NCI-H1417 treated with DMSO at 0.1 percent for 48 hours (cell line): Measurements from ENCODE around the gene LYPD8.
"Not testable (repeated sequence)": the region's sequence is repeated elsewhere in the genome, so short reads cannot be mapped to it uniquely, and the experiment has no call there.

Experiments used
- DNase-seq: peaks from one replicate; lab custom pipeline; 2025; lab: John Stamatoyannopoulos, UW

LYPD8 gene, protein sequence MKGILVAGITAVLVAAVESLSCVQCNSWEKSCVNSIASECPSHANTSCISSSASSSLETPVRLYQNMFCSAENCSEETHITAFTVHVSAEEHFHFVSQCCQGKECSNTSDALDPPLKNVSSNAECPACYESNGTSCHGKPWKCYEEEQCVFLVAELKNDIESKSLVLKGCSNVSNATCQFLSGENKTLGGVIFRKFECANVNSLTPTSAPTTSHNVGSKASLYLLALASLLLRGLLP

DNA sequence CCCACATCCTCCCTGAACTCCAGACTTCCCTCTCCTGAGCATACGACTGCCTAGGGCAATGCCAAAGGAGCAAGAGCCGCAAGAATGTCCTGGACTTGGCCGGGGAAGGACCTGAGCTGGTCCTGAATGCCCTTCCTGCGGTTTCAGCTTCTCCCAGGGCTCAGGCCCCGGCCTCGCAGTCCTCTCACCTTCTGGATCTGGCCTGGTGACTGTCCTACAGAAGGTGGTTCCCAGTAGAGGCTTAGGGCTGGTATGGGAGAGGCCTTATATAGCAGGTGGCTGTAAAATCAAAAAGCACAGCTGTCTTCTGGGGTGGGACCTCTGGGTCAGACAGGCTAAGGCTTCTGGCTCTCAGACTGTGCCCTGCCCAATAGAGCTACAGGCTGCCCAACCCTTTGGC is at the start of gene LYPD8:
LYPD8 (minus strand) TSS at position 243 of the 400 bp plus-strand sequence. CDS start 4,678 bp downstream, outside the sequence.
- DNase-seq, result no peak

DNA sequence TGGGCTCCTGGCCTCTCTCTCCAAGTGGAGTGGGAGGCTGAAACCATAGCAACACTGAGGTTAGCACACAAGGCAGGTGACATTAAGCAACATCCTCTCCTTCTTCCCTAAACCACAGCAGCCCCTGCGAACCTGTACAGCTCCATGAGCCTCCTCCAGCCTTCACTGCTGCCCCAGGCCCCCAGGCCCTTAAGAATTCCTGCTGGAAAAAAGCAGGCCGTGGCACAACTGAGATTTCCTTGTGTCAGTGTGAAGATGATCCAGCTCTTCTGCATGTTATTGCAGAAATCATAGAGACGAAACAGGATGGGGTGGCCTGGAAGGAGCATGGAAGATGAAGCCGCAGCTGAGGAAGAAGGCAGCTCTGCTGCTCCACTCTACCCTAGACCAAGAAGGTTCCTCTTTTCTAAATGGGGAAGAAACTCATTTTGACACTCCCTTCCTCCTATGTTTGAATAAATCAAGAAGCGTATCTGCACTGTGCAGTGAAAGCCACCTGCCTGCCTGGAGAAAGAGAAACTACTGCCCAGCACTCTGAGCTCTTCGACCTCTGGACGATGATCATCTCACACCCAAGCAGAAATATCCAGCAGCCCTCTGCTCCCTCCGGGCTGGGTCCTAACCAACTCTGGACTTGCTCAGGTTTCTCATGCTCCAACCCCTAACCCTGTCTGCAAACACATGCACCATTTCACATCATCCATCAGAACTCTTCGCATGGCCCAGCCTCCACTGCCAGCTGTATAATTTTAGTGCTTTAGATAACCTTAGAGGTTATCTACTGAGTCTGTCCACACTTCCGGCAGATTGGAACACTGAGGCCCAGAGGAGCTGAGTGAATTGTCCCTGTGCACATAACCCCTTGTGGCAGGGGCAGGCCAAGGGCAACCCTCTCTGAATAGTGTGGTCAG is 49.5 kb upstream of the LYPD8 start:
- no peak for DNase-seq

DNA sequence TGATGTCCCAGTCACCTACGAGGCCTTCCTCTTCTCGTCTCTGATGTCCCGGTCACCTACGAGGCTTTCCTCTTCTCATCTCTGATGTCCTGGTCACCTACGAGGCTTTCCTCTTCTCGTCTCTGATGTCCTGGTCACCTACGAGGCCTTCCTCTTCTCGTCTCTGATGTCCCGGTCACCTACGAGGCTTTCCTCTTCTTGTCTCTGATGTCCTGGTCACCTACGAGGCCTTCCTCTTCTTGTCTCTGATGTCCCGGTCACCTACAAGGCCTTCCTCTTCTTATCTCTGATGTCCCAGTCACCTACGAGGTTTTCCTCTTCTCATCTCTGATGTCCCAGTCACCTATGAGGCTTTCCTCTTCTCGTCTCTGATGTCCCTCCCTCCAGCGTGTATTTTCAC is 47.9 kb upstream of the LYPD8 start:
- not testable (repeated sequence) for DNase-seq

DNA sequence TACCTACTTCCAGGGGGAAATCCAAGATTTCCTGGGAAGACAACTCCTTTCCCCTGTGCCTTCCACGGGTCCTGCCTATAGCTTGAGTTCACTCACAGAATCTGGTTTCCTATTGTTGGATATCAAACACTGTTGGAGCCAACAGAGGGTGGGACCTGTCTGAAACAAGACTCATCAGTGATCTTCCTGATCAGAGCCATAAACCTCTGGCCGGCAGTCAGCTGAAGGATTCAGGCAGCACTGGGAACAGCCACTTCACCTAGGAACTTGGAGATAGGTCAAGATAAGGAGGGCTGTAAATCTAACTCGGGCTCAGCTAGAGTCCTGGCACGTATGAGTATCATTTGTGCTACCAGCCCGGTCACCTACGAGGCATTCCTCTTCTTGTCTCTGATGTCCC is 46.9 kb upstream of the LYPD8 start:
- no peak for DNase-seq

DNA sequence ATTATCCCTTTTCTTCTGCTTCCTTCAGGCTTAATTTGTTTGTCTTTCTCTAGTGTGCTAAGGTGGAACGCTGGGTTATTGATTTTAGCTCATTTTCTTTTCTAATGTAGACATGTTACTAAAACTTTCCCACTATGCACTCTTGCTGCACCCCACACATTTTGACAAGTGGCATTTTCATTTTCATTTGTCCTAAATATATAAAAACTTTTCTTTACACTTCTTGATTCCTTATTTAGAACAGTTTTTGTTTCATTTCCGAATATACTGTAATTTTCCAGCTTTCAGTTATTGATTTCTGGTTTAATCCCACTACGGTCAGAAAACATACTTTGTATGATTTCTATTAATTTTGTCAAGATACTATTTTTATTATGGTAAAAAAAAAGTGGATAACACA is 44.9 kb upstream of the LYPD8 start:
- no peak for DNase-seq

DNA sequence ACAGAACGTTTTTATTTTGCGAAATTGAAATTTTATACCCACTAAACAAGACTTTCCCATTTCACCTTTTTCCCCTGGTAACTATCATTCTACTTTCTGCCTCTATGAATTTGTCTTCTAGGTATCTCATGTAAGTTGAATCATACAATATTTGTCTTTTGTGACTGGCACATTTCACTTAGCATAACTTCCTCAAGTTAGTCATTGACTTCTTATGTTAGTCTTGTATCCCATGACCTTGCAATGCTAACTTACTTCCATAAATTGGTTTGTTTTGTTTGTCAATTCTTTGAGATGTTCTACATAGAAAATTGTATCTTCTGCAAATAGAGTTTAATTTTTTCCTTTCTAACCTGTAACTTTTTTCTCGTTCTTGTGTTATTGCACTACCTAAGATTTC is 43.2 kb upstream of the LYPD8 start:
- no peak for DNase-seq

DNA sequence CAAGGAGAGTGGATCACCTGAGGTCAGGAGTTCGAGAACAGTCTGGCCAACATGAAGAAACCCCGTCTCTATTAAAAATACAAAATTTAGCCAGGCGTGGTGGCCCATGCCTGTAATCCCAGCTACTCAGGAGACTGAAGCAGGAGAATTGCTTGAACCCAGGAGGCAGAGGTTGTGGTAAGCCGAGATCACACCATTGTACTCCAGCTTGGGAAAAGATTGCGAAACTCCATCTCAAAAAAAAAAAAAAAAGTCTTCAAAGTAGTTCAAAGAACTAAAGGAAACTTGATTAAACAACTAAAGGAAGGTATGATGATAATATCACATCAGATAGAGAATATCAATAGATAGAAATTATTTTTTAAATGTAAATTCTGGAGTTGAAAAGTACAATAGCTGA is 39.1 kb upstream of the LYPD8 start:
- not testable (repeated sequence) for DNase-seq

DNA sequence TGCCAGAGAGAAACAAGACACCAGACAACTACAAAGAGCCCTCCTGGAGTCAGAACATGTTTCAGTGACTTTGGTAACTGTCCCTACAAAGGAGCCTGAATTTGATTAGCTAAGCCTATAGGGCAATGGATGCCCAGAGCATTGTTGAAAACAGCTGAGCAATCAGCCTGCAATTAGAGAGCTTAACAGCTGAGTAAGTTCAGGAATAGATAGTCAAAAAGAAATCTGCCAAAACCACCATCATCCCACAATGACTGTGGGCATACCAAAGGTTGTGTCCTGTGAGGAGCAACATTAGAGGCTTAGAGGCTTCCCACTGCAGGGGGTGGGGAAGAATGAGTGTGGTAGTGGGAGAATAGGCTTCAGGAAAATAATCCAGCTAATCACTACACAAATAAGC is 38.0 kb upstream of the LYPD8 start:
- DNase-seq, result no peak

DNA sequence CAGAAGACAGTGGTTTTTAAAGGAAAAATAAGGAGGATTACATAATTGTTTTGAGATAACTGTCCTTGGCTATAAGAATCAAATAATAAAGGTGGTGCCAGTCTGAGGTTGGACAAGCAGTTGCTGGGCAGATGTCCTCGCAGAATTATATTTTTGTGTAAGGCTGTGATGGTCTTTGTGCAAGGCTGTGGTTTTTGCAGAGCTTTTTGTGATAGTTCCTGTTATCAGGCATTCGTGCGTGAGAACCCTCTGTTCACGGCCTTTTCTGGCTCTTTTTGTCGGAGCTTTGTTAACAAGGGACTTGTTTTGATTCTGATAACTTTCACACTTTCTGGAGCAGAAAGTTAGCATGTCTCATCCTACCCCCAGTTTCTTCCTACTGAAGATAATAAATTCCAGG is 36.8 kb upstream of the LYPD8 start:
- DNase-seq, result no peak

DNA sequence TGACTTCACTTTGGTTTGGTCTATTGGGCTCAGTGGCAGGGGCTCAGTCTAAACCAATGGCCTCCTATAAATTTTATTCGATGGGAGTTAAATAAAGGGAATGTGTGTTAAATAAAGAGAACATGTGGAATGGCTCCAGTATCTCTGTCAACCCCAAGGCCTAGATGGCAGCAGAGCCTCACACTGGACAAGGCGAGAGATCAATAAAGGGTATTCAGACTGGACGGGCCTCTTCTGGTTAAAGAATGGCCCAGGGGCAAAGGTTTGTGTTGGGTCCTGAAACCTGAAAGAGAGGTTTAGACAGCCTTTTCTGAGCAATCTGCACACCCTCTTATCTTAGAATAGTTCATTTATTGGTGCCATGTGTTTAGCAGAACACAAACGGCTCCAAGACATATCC is 35.5 kb upstream of the LYPD8 start:
- no peak for DNase-seq

DNA sequence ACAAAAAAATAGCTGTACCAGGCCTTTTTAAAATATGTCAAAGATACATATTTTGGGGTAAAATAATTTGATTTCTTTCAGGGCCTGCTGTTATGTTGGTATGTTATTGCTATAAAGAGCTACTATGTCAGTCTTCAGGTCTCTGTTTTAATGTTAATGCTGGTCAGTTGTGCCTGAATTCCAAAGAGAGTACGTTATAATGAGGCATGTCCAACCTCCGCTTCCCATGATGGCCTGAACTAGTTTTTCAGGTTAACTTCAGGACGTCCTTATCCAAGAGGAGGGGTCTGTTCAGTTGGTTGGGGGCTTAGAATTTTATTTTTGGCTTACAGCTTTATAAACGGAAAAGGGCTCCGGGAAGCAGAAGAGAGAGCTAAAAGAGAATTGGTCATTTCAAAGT is 34.9 kb upstream of the LYPD8 start:
- DNase-seq, result no peak

DNA sequence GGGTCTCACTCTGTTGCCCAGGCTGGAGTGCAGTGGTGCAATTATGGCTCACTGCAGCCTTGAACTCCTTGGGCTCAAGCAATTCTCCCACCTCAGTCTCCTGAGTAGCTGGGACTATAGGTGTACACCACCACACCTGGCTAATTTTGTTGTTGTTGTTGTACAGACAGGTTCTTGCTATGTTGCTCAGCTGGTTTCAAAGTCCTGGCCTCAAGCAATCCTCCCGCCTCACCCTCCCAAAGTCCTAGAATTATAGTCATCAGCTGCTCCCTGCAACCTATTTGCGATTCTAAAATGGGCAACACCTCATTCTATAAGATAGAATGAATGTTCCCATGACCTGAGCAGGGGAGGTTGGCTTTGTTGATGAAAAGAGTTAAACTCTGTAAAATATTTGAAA is 33.8 kb upstream of the LYPD8 start:
- DNase-seq, result not testable (repeated sequence)

DNA sequence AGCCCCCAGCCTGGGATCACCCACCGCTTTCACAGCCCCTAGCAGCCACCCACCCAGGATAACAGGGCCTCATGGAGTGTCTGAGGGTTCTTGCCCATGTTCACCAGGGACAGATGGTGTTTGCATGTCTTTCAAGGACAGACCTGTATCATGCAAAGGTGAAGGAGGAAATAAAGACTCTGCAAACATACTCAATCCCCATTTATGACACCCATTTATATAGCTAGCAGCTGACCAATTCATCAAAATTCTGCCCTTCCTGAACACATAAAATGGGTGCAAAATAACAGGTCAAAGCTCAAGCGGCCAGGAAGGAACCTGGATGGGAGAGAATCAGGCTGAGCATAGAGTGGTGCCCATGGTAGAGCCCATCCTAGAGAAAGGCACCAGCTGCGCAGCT is 32.8 kb upstream of the LYPD8 start:
- no peak for DNase-seq

DNA sequence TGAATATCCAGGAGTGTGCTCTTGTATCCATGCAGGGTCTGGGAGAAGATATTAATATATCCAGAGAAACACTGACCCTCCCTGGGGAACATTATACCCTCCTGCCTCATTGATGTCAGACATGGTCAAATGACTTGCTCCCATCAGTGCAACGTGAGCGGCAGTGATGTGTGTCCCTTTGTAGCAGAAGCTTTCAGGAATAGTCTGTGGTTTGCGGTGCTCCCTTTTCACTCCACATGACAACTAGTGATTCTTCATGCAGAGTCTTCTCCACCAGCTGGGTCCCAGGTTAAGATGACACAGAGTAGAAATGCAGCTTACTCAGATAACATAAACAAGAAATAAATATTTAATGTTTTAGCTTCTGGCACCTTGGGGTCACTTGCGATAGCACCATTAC is 31.9 kb upstream of the LYPD8 start:
- DNase-seq, result no peak

DNA sequence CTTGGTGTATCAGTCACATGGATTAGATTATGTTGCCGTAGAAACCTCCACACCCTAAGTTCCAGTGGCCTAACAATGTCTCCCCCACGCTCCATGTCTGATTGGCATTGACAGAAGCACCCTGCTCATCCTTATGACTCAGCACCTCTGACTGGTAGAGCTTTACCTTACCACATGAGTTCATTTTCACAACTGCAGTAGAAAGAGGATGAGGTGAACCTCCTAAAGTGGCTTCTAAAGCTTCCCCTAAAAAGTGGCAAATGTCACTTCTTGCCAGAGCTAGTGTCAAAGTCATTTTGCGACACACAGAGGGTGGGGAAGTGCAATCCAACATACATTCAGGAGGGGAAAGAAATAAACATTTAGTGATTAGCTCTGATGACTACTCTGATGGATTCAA is 30.6 kb upstream of the LYPD8 start:
- DNase-seq, result no peak

DNA sequence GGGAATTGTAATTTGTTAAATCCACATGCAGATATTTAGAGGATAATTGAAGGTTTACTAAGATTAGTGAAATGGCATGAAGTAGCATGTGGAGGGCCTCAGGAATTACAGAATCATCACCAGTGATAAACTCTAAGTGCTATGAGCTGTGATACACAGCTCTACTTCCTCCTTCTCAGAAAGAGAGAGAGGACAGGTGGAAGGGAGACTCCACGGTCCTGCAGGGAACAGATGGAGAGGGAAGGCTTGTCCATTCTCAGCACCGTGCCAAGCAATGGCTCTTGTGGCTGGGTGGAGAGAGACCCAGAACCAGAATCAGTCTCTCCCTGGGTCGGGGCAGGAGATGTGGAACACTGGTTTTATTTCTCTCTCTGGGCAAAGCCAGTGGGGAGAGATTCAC is 27.8 kb upstream of the LYPD8 start:
- DNase-seq, result no peak

DNA sequence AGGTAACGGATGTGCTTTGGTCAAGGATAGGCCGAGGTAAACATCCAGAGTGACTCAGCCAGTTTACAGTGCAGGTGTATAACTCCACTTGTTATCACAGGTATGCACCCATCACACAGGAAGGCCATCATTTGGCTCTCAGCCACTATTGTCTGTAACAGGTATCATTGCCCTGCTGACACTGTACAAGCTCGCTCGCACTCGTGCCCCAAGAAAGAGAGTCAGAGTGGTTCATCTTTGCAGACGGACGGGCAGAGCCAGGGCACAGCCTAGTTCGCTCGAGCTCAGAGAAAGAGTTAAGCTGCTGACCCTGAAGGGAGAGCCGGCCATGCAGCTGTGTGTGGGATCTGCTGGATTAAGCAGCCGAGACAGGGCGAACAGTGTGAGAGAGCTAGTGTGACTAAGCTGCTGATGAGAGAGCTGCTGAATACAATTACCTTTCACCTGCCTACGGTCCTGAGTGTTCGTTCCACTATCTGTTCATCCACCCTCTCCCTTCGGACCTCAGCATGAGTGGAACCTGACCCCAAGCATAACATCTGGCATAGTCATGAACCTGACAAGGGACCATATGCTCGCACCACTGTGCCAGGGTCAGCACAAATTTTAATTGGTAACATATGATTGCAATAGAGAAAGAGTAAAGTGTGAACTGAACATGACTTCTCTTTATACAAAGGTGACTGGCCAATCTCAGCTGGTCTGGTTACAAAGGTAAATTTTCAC is 27.0 kb upstream of the LYPD8 start:
- no peak for DNase-seq

DNA sequence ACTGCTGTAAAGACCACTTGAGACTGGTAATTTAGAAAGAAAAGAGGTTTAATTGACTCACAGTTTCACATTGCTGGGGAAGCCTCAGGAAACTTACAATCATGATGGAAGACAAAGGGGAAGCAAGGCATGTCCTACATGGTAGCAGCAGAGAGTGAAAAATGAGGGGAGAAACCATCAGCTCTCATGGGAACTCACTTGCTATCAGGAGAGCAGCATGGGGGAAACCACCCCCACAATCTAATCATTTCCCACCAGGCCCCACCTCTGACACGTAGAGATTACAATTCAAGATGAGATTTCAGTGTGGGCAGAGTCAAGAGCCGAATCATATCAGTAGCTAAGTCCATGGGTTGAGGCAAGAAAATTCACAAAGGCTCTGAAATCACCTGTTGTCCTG is 23.8 kb upstream of the LYPD8 start:
- DNase-seq, result no peak

DNA sequence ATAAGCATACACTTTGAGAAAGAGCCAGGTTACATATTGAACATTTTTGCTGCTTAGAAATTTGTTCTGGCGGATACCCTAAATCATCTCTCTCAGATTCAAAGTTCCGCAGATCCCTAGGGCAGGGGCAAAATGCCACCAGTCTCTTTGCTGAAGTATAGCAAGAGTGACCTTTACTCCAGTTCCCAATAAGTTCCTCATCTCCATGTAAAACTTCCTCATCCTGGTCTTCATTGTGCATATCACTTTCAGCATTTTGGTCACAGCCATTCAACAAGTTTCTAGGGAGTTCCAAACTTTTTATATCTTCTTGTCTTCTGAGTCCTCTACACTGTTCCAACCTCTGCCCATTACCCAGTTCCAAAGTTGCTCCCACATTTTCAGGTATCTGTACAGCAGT is 23.3 kb upstream of the LYPD8 start:
- DNase-seq, result no peak

DNA sequence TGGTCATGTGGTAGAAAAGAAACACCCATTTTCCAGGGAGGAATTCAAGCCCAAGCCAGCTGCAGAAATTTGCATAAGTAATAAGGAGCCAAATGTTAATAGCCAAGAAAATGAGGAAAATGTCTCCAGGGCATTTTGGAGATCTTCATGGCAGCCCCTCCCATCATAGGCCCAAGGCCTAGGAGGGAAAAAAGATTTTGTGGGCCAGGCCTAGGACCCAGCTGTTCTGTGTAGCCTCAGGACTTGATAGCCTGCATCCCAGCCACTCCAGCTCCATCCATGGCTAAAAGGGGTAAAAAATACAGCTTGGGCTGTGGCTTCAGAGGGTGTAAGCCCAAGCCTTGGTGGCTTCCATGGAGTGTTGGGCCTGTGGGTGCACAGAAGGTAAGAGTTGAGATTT is 21.4 kb upstream of the LYPD8 start:
- DNase-seq, result no peak

DNA sequence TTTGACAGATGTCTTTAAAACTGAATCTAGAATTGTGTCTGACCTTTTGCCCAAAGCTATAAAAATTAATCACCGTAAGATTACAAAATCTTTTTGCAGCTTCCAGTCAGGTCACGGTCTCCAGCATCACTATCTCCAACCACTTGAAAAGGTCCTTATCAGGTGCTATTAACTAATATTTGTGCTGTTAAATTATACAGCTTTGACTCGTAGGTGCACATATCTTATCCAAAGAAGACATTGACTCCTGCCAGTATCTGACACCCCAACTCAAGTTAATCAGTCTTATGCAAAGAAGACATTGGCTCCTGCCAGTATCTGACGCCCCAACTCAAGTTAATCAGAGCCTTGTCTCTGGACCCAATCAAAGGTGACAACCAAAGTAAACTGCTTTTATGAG is 19.9 kb upstream of the LYPD8 start:
- no peak for DNase-seq

DNA sequence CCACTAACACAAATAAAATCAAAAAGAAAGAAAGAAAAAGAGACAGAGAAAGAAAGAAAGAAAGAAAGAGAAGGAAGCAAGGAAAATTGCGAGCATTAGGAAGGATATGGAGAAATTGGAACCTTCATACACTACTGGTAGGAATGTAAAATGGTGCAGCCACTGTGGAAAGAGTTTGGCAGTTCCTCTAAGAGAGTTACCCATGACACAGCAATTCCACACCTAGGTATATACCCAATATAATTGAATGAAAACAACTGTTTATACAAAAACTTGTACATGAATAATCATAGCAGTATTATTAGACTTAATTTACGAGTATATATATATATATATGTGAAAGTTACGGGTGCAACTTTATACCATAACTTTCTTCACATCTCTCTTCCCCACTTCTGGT is 4.1 kb upstream of the LYPD8 start:
- no peak for DNase-seq

DNA sequence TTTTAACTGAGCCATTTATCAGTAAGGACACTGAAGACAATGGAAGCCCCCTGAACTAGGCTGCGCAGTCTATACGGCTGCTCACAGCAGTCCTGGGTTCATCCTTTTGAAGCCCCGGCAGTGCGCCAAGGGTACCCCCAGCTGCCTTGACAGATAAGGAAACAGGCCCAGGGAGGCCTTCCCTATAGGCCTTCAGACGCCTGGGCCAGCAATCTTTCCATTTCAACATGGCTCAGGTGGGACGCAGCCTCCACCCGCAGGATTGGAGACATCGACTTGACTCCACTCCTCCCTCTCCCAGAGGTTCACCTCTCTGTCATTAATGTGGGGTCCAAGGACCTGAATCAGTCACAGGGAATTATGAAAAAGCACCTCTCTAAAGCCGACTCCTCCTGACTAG is 2.8 kb upstream of the LYPD8 start:
- no peak for DNase-seq
